ENCODE measurements around the gene PDGFB. TPM values are rescaled to one million over a fixed set of nuclear protein-coding genes. Genes with fewer than 3 reads are reported as not detected.

PDGFB gene
- total and polyA plus RNA-seq, 2 experiments from 2014 or later: 2.2 to 8.0 TPM

DNA sequence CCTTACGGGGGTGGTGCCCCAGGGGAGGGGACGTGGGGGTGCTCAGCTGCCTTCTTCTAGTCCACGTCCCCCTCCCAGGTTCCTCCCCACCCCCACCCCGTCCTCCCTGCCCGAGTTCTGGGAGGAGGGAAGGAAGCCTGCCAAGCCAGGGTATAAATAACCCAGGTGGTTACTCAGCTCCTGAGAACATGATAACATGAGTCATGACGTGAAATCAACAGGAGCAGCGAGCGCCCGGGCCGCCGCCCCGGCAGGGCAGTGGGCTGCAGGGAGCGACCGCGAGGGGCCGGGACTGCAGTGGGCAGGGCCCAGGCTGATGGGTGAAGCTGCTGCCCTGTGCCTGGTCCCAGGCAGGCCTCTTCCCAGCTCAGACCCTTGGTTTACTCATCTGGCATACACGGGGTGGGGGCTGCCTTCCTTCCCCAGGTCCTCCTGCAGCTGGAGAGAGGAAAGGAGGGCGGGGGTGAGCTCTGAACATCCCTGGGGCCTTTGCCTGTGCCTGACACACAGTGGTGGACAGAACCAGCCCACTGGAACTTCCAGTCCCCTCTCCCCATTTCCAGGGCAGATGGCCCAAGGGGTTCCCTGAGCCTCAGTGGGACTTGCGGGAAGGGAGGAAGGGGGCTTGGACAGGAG lies 8.8 kb upstream of the PDGFB start:
- peaks cover 33% of the 10 kb centered on the region for H3K4me1 ChIP-seq (ENCODE audit: insufficient read depth)
- peak overlapping the region; percentile 32; the same call in 1 of the 2 replicates for H3K4me3 ChIP-seq
- no peaks in the 10 kb centered on the region for H3K36me3 Mint-ChIP-seq (ENCODE audit: low read depth)
- no peaks in the 10 kb centered on the region for H3K79me2 ChIP-seq (replicated peaks; ENCODE audit: insufficient read depth)
- H3K4me3 Mint-ChIP-seq: no peak overlapping the region
- peaks cover 42% of the 10 kb centered on the region for H3K4me1 Mint-ChIP-seq
- TF ChIP-seq, protein P1, sequence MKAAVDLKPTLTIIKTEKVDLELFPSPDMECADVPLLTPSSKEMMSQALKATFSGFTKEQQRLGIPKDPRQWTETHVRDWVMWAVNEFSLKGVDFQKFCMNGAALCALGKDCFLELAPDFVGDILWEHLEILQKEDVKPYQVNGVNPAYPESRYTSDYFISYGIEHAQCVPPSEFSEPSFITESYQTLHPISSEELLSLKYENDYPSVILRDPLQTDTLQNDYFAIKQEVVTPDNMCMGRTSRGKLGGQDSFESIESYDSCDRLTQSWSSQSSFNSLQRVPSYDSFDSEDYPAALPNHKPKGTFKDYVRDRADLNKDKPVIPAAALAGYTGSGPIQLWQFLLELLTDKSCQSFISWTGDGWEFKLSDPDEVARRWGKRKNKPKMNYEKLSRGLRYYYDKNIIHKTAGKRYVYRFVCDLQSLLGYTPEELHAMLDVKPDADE (IDR thresholded peaks at IDR 0.05): no peak
- TF ChIP-seq NANOG (IDR thresholded peaks at IDR 0.05; ENCODE audit: borderline replicate concordance) (no peak), POLR2AphosphoS5 (IDR thresholded peaks at IDR 0.05; ENCODE audit: low read depth) (no peak), ZNF331 (CRISPR knock-in tag; IDR thresholded peaks at IDR 0.05; ENCODE audit: low read depth) (no peak), JUNB (IDR thresholded peaks at IDR 0.05; ENCODE audit: unreplicated experiment) (no peak), STAT1 (IDR thresholded peaks at IDR 0.05; ENCODE audit: unreplicated experiment) (no peak), EZH2 (IDR thresholded peaks at IDR 0.05; ENCODE audit: low read depth, unreplicated experiment) (no peak), CREB1 (CRISPR knock-in tag; IDR thresholded peaks at IDR 0.05; ENCODE audit: low read depth) (no peak), REST (IDR thresholded peaks at IDR 0.05; ENCODE audit: unreplicated experiment) (no peak), CTCF (conservative IDR thresholded peaks at IDR 0.05; ENCODE audit: low read depth in 2 of 2) (no peak), ZNF114 (CRISPR knock-in tag; IDR thresholded peaks at IDR 0.05) (no peak), EZH2phosphoT487 (IDR thresholded peaks at IDR 0.05; ENCODE audit: unreplicated experiment) (no peak)
- TF ChIP-seq, protein P2, sequence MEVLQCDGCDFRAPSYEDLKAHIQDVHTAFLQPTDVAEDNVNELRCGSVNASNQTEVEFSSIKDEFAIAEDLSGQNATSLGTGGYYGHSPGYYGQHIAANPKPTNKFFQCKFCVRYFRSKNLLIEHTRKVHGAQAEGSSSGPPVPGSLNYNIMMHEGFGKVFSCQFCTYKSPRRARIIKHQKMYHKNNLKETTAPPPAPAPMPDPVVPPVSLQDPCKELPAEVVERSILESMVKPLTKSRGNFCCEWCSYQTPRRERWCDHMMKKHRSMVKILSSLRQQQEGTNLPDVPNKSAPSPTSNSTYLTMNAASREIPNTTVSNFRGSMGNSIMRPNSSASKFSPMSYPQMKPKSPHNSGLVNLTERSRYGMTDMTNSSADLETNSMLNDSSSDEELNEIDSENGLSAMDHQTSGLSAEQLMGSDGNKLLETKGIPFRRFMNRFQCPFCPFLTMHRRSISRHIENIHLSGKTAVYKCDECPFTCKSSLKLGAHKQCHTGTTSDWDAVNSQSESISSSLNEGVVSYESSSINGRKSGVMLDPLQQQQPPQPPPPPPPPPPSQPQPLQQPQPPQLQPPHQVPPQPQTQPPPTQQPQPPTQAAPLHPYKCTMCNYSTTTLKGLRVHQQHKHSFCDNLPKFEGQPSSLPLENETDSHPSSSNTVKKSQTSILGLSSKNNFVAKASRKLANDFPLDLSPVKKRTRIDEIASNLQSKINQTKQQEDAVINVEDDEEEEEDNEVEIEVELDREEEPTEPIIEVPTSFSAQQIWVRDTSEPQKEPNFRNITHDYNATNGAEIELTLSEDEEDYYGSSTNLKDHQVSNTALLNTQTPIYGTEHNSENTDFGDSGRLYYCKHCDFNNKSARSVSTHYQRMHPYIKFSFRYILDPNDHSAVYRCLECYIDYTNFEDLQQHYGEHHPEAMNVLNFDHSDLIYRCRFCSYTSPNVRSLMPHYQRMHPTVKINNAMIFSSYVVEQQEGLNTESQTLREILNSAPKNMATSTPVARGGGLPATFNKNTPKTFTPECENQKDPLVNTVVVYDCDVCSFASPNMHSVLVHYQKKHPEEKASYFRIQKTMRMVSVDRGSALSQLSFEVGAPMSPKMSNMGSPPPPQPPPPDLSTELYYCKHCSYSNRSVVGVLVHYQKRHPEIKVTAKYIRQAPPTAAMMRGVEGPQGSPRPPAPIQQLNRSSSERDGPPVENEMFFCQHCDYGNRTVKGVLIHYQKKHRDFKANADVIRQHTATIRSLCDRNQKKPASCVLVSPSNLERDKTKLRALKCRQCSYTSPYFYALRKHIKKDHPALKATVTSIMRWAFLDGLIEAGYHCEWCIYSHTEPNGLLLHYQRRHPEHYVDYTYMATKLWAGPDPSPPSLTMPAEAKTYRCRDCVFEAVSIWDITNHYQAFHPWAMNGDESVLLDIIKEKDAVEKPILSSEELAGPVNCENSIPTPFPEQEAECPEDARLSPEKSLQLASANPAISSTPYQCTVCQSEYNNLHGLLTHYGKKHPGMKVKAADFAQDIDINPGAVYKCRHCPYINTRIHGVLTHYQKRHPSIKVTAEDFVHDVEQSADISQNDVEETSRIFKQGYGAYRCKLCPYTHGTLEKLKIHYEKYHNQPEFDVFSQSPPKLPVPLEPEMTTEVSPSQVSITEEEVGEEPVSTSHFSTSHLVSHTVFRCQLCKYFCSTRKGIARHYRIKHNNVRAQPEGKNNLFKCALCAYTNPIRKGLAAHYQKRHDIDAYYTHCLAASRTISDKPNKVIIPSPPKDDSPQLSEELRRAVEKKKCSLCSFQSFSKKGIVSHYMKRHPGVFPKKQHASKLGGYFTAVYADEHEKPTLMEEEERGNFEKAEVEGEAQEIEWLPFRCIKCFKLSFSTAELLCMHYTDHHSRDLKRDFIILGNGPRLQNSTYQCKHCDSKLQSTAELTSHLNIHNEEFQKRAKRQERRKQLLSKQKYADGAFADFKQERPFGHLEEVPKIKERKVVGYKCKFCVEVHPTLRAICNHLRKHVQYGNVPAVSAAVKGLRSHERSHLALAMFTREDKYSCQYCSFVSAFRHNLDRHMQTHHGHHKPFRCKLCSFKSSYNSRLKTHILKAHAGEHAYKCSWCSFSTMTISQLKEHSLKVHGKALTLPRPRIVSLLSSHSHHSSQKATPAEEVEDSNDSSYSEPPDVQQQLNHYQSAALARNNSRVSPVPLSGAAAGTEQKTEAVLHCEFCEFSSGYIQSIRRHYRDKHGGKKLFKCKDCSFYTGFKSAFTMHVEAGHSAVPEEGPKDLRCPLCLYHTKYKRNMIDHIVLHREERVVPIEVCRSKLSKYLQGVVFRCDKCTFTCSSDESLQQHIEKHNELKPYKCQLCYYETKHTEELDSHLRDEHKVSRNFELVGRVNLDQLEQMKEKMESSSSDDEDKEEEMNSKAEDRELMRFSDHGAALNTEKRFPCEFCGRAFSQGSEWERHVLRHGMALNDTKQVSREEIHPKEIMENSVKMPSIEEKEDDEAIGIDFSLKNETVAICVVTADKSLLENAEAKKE (CRISPR knock-in tag; IDR thresholded peaks at IDR 0.05): no peak
- H3K27me3 Mint-ChIP-seq (ENCODE audit: insufficient read depth, low read depth, poor library complexity): peaks cover 22% of the 10 kb centered on the region
- H2AFZ ChIP-seq: peak overlapping the region; percentile 80
- no peak overlapping the region for H3K27ac ChIP-seq (ENCODE audit: low read depth)
- ATAC-seq (peak; percentile 23), DNase-seq (ENCODE audit: low spot score) (peak; percentile 50)
- no peaks in the 10 kb centered on the region for H3K36me3 ChIP-seq (ENCODE audit: insufficient read depth)
- no peaks in the 10 kb centered on the region for H3K9me3 Mint-ChIP-seq
- peaks cover 14% of the 10 kb centered on the region; the same call in 1 of the 2 replicates for H3K27me3 ChIP-seq (ENCODE audit: insufficient read depth)
- H3K9me2 ChIP-seq (ENCODE audit: insufficient read depth): no peaks in the 10 kb centered on the region
- peak overlapping the region; percentile 69 for H3K4me2 ChIP-seq
- no peaks in the 10 kb centered on the region for H4K20me1 ChIP-seq (replicated peaks; ENCODE audit: insufficient read depth)
- H3F3A ChIP-seq (replicated peaks; ENCODE audit: low read depth): 0 out of 2 replicates have a peak, but pooled peaks cover 3% of the 10 kb centered on the region
- H3K27ac Mint-ChIP-seq: no peak overlapping the region

Measured in GM23338 (cell line).